Parathyroid adenoma (tissue), 2 donors: Measurements from ENCODE around the gene ARHGAP6.

Source experiments
- H2AFZ ChIP-seq: fragments of 300-600 bp; sonication (generic); one replicate; pipeline ENCODE4 v1.7.0; 2017; ENCODE audit warnings: antibody characterized with exemption, mild to moderate bottlenecking
- H3K27ac ChIP-seq: fragments of 300-600 bp; sonication (generic); one replicate; pipeline ENCODE4 v1.7.0; 2017
- H3K27me3 ChIP-seq: fragments of 300-600 bp; sonication (generic); one replicate; pipeline ENCODE4 v1.7.0; 2017; ENCODE audit warnings: low read length; ENCODE audit not compliant: control insufficient read depth, insufficient read depth
- H3K36me3 ChIP-seq: fragments of 300-600 bp; sonication (generic); one replicate; pipeline ENCODE4 v1.7.0; 2017; ENCODE audit warnings: low read length; ENCODE audit not compliant: control insufficient read depth, insufficient read depth
- H3K4me1 ChIP-seq: fragments of 300-600 bp; sonication (generic); one replicate; pipeline ENCODE4 v1.7.0; 2017; ENCODE audit warnings: control low read depth
- H3K4me2 ChIP-seq: fragments of 300-600 bp; sonication (generic); one replicate; pipeline ENCODE4 v1.7.0; 2017; ENCODE audit warnings: low read length
- H3K4me3 ChIP-seq: fragments of 300-600 bp; sonication (generic); one replicate; pipeline ENCODE4 v1.7.0; 2017; ENCODE audit warnings: low read depth, low read length
- H3K79me2 ChIP-seq: fragments of 300-600 bp; sonication (generic); one replicate; pipeline ENCODE4 v1.7.0; 2017; ENCODE audit warnings: control low read depth
- H3K9ac ChIP-seq: fragments of 300-600 bp; sonication (generic); one replicate; pipeline ENCODE4 v1.7.0; 2017; ENCODE audit warnings: mild to moderate bottlenecking
- H3K9me3 ChIP-seq: fragments of 300-600 bp; sonication (generic); one replicate; pipeline ENCODE4 v1.7.0; 2017; ENCODE audit warnings: low read length; ENCODE audit not compliant: control insufficient read depth
- CTCF ChIP-seq: fragments of 300-600 bp; sonication (generic); IDR thresholded peaks from one replicate; pipeline ENCODE4 v1.7.0; 2017; ENCODE audit warnings: antibody characterized with exemption, mild to moderate bottlenecking
- donor health status: primary hyperparathyroidism.

ARHGAP6 gene

GRCh38 chrX:11305641-11306040 is 360.1 kb downstream of the ARHGAP6 start:
- no peaks in the 10 kb centered on the region for H3K36me3 ChIP-seq
- H3K9ac ChIP-seq = no peak overlapping the region
- no peak overlapping the region for H3K4me3 ChIP-seq
- H3K27ac ChIP-seq = peak overlapping the region; percentile 70
- H3K9me3 ChIP-seq = no peaks in the 10 kb centered on the region
- H3K79me2 ChIP-seq = no peaks in the 10 kb centered on the region
- no peak for TF ChIP-seq CTCF
- H3K4me1 ChIP-seq = peaks cover 5% of the 10 kb centered on the region
- no peak overlapping the region for H3K4me2 ChIP-seq
- H2AFZ ChIP-seq = no peak overlapping the region
- H3K27me3 ChIP-seq = no peaks in the 10 kb centered on the region

- Histone ChIP-seq H3K27me3 (no peaks in the 10 kb centered on the region), H3K36me3 (no peaks in the 10 kb centered on the region), H3K4me1 (peaks cover 5% of the 10 kb centered on the region), H3K9ac (no peak overlapping the region), H3K4me2 (no peak overlapping the region), H3K9me3 (no peaks in the 10 kb centered on the region), H3K27ac (peak overlapping the region; percentile 70), H2AFZ (peak overlapping the region; percentile 50), H3K4me3 (no peak overlapping the region), H3K79me2 (no peaks in the 10 kb centered on the region)
- no peak for TF ChIP-seq CTCF
Observed at GRCh38 chrX:11304829-11305228, 360.9 kb downstream of the ARHGAP6 start.

- no peak overlapping the region for H3K9ac ChIP-seq
- no peaks in the 10 kb centered on the region for H3K79me2 ChIP-seq
- H3K4me2 ChIP-seq = no peak overlapping the region
- no peak for TF ChIP-seq CTCF
- no peaks in the 10 kb centered on the region for H3K36me3 ChIP-seq
- H3K9me3 ChIP-seq = no peaks in the 10 kb centered on the region
- no peak overlapping the region for H3K27ac ChIP-seq
- H3K27me3 ChIP-seq = no peaks in the 10 kb centered on the region
- no peak overlapping the region for H2AFZ ChIP-seq
- no peak overlapping the region for H3K4me3 ChIP-seq
- H3K4me1 ChIP-seq = peaks cover 3% of the 10 kb centered on the region
Observed at GRCh38 chrX:11298600-11298999, 367.1 kb downstream of the ARHGAP6 start.

- Histone ChIP-seq H3K4me3 (no peak overlapping the region), H3K79me2 (no peaks in the 10 kb centered on the region), H3K9ac (no peak overlapping the region), H2AFZ (no peak overlapping the region), H3K36me3 (no peaks in the 10 kb centered on the region), H3K4me1 (no peaks in the 10 kb centered on the region), H3K4me2 (no peak overlapping the region), H3K27me3 (no peaks in the 10 kb centered on the region), H3K27ac (no peak overlapping the region), H3K9me3 (no peaks in the 10 kb centered on the region)
- no peak for TF ChIP-seq CTCF
Observed at GRCh38 chrX:11296051-11296450, 369.7 kb downstream of the ARHGAP6 start.

- Histone ChIP-seq H3K4me3 (no peak within 1 kb of the TSS), H3K27ac (no peak within 1 kb of the TSS), H2AFZ (no peak within 1 kb of the TSS), H3K79me2 (no peaks in the 10 kb centered on the region), H3K4me1 (no peaks in the 10 kb centered on the region), H3K36me3 (no peaks in the 10 kb centered on the region), H3K9me3 (no peaks in the 10 kb centered on the region), H3K4me2 (no peak within 1 kb of the TSS), H3K27me3 (no peaks in the 10 kb centered on the region), H3K9ac (no peak within 1 kb of the TSS)
- no peak for TF ChIP-seq CTCF
Observed at GRCh38 chrX:11293113-11293512, 372.6 kb downstream of the ARHGAP6 start, which contains the start of gene AMELX. Gene AMELX, plus strand, starts transcription at chrX:11293413. Its CDS starts 1,376 bp downstream, at chrX:11294789.
